GM23248 (cell line): ENCODE measurements around the gene CAMTA1. TPM values are rescaled to one million over a fixed set of nuclear protein-coding genes. Genes with fewer than 3 reads are reported as not detected.

Source experiments
- DNase-seq: peaks from one replicate; pipeline ENCODE4 v3.0.0-alpha.2; 2015
- H2AFZ ChIP-seq: fragments of 200-600 bp; sonication (generic); 2 replicates; pipeline ENCODE4 v1.6.1; 2016; ENCODE audit warnings: antibody characterized with exemption
- H3F3A ChIP-seq: fragments of 200-600 bp; sonication (generic); 2 replicates; pipeline ENCODE4 v1.6.1; 2016; ENCODE audit warnings: mild to moderate bottlenecking, antibody characterized with exemption, mixed run types; ENCODE audit not compliant: insufficient read depth
- H3K27ac ChIP-seq: fragments of 200-600 bp; sonication (generic); 2 replicates; pipeline ENCODE4 v1.5.1; 2016; ENCODE audit warnings: mild to moderate bottlenecking
- H3K27me3 ChIP-seq: fragments of 200-600 bp; sonication (generic); replicated peaks from 2 replicates; pipeline ENCODE4 v1.6.1; 2016; ENCODE audit warnings: mild to moderate bottlenecking; ENCODE audit not compliant: insufficient read depth
- H3K36me3 ChIP-seq: fragments of 200-600 bp; sonication (generic); 2 replicates; pipeline ENCODE4 v1.6.1; 2016; ENCODE audit warnings: low read depth, mild to moderate bottlenecking
- H3K4me1 ChIP-seq: fragments of 200-600 bp; sonication (generic); 2 replicates; pipeline ENCODE4 v1.6.1; 2016; ENCODE audit warnings: mild to moderate bottlenecking; ENCODE audit not compliant: insufficient read depth
- H3K4me2 ChIP-seq: fragments of 200-600 bp; sonication (generic); one replicate; pipeline ENCODE4 v1.6.1; 2016; ENCODE audit warnings: mild to moderate bottlenecking; ENCODE audit not compliant: unreplicated experiment
- H3K4me3 ChIP-seq: fragments of 200-600 bp; sonication (generic); 2 replicates; pipeline ENCODE4 v1.5.1; 2016; ENCODE audit warnings: mild to moderate bottlenecking
- H3K79me2 ChIP-seq: fragments of 200-600 bp; sonication (generic); 2 replicates; pipeline ENCODE4 v1.6.1; 2016; ENCODE audit warnings: mild to moderate bottlenecking; ENCODE audit not compliant: insufficient read depth
- H3K9ac ChIP-seq: fragments of 200-600 bp; sonication (generic); 2 replicates; pipeline ENCODE4 v1.6.1; 2016; ENCODE audit warnings: mild to moderate bottlenecking
- H3K9me2 ChIP-seq: fragments of 200-600 bp; sonication (generic); 2 replicates; pipeline ENCODE4 v1.6.1; 2016; ENCODE audit warnings: mixed run types, mild to moderate bottlenecking, moderate library complexity; ENCODE audit not compliant: insufficient read depth
- H3K9me3 ChIP-seq: fragments of 200-600 bp; sonication (generic); one replicate; pipeline ENCODE4 v1.6.1; 2017; ENCODE audit warnings: low read depth
- H4K20me1 ChIP-seq: fragments of 200-600 bp; sonication (generic); 2 replicates; pipeline ENCODE4 v1.6.0; 2016; ENCODE audit not compliant: insufficient read depth
- EZH2 ChIP-seq: fragments of 200-600 bp; sonication (generic); IDR thresholded peaks from 2 replicates; pipeline ENCODE4 v1.6.1; 2018; ENCODE audit warnings: antibody characterized with exemption, mild to moderate bottlenecking; ENCODE audit not compliant: insufficient read depth, poor library complexity, severe bottlenecking
- EZH2phosphoT487 ChIP-seq: fragments of 200-600 bp; sonication (generic); IDR thresholded peaks from 2 replicates; pipeline ENCODE4 v1.6.1; 2018; ENCODE audit warnings: antibody characterized with exemption, moderate library complexity, mild to moderate bottlenecking, low read depth; ENCODE audit not compliant: insufficient read depth
- WGBS, 2 experiments: methylation state at CpG; one replicate each; pipeline ENCODE4 v1.1.6; 2015 to 2017; ENCODE audit warnings: low lambda C conversion rate in 2 of 2, low coverage in 1 of 2; ENCODE audit errors: missing lambda C conversion rate in 2 of 2; 5-methylcytosine and 5-hydroxymethylcytosine counted together
- in situ Hi-C: fragments of 300-500 bp; cut with MboI; formaldehyde crosslinking; loops from 2 replicates; pipeline ENCODE4 v1.15.0; 2020
- polyA plus RNA-seq: library from polyadenylated mRNA; unstranded; fragments of >200 nt; fragmentation: Nextera tagmentation; extraction: Ambion mirVana; gene quantifications from 2 replicates; pipeline ENCODE4 v1.2.1, GENCODE V29; 2016
- total RNA-seq: library from RNA; depleted of rRNA; stranded (reverse); fragments of >200 nt; shearing (Covaris generic); gene quantifications from 2 replicates; pipeline ENCODE4 v1.2.3, GENCODE V29; 2014

Gene CAMTA1
- total and polyA plus RNA-seq, 2 experiments from 2014 or later: 50.1 to 165 TPM

GRCh38 chr1:7257225-7257624 lies 472.0 kb downstream of the CAMTA1 start:
- TF ChIP-seq EZH2 (no peak), EZH2phosphoT487 (no peak)
- Histone ChIP-seq H3K9me2 (no peaks in the 10 kb centered on the region), H3K9me3 (no peaks in the 10 kb centered on the region), H3K36me3 (no peaks in the 10 kb centered on the region), H3K4me3 (no peak overlapping the region), H3K27ac (no peak overlapping the region), H3K4me2 (no peak overlapping the region), H3K27me3 (no peaks in the 10 kb centered on the region), H3K79me2 (no peaks in the 10 kb centered on the region), H2AFZ (no peak overlapping the region), H3K4me1 (peaks cover 20% of the 10 kb centered on the region), H3F3A (peaks cover 8% of the 10 kb centered on the region), H3K9ac (no peak overlapping the region), H4K20me1 (no peaks in the 10 kb centered on the region)
- 81 to 82% methylated on average over 10 of the region's 10 CpGs for WGBS, 2 experiments
- DNase-seq: no peak
- in situ Hi-C loops: no loop called here

- Histone ChIP-seq H3F3A (no peaks in the 10 kb centered on the region), H3K27me3 (no peaks in the 10 kb centered on the region), H3K36me3 (no peaks in the 10 kb centered on the region), H3K9me3 (no peaks in the 10 kb centered on the region), H3K9me2 (no peaks in the 10 kb centered on the region), H3K79me2 (no peaks in the 10 kb centered on the region), H3K27ac (no peak overlapping the region), H4K20me1 (no peaks in the 10 kb centered on the region), H3K9ac (no peak overlapping the region), H2AFZ (no peak overlapping the region), H3K4me1 (peaks cover 6% of the 10 kb centered on the region; the same call in 1 of the 2 replicates), H3K4me2 (no peak overlapping the region), H3K4me3 (no peak overlapping the region)
- 81 to 86% methylated on average over 19 of the region's 19 CpGs for WGBS, 2 experiments
- in situ Hi-C loops: no loop called here
- TF ChIP-seq EZH2phosphoT487 (no peak), EZH2 (no peak)
- no peak for DNase-seq
Measured at GRCh38 chr1:7258589-7259135, 473.4 kb downstream of the CAMTA1 start.

- no peaks in the 10 kb centered on the region for H3K79me2 ChIP-seq
- H4K20me1 ChIP-seq: no peaks in the 10 kb centered on the region
- DNase-seq: no peak
- no peaks in the 10 kb centered on the region for H3K36me3 ChIP-seq
- H3K4me2 ChIP-seq: no peak overlapping the region
- no peaks in the 10 kb centered on the region for H3K9me2 ChIP-seq
- TF ChIP-seq EZH2phosphoT487 (no peak), EZH2 (no peak)
- no peak overlapping the region for H3K9ac ChIP-seq
- no peaks in the 10 kb centered on the region for H3K27me3 ChIP-seq
- no peak overlapping the region for H3K27ac ChIP-seq
- H3K4me1 ChIP-seq: peaks cover 7% of the 10 kb centered on the region; the same call in 1 of the 2 replicates
- WGBS, 2 experiments: 67 to 70% methylated on average over 5 of the region's 5 CpGs
- no peaks in the 10 kb centered on the region for H3K9me3 ChIP-seq
- no peaks in the 10 kb centered on the region for H3F3A ChIP-seq
- in situ Hi-C loops: no loop called here
- no peak overlapping the region for H2AFZ ChIP-seq
- H3K4me3 ChIP-seq: no peak overlapping the region
Measured at GRCh38 chr1:7259955-7260354, 474.7 kb downstream of the CAMTA1 start.

GRCh38 chr1:7261490-7261889 lies 476.2 kb downstream of the CAMTA1 start:
- Histone ChIP-seq H3K4me2 (no peak overlapping the region), H4K20me1 (no peaks in the 10 kb centered on the region), H3K4me3 (no peak overlapping the region), H3K9ac (no peak overlapping the region), H3K36me3 (no peaks in the 10 kb centered on the region), H3K79me2 (no peaks in the 10 kb centered on the region), H3K9me3 (no peaks in the 10 kb centered on the region), H3K27me3 (no peaks in the 10 kb centered on the region), H2AFZ (no peak overlapping the region), H3F3A (peaks cover 12% of the 10 kb centered on the region; the same call in 1 of the 2 replicates), H3K4me1 (peaks cover 12% of the 10 kb centered on the region), H3K9me2 (no peaks in the 10 kb centered on the region), H3K27ac (no peak overlapping the region)
- in situ Hi-C loops: no loop called here
- 59 to 68% methylated on average over 8 of the region's 8 CpGs for WGBS, 2 experiments
- DNase-seq: no peak
- TF ChIP-seq EZH2phosphoT487 (no peak), EZH2 (no peak)

- Histone ChIP-seq H3K9me3 (no peaks in the 10 kb centered on the region), H3K4me2 (no peak overlapping the region), H3K27me3 (no peaks in the 10 kb centered on the region), H4K20me1 (no peaks in the 10 kb centered on the region), H3K79me2 (no peaks in the 10 kb centered on the region), H3K36me3 (no peaks in the 10 kb centered on the region), H3F3A (peaks cover 12% of the 10 kb centered on the region; the same call in 1 of the 2 replicates), H3K4me1 (peaks cover 12% of the 10 kb centered on the region), H3K9me2 (no peaks in the 10 kb centered on the region), H2AFZ (no peak overlapping the region), H3K27ac (no peak overlapping the region), H3K9ac (no peak overlapping the region), H3K4me3 (no peak overlapping the region)
- in situ Hi-C loops: no loop called here
- TF ChIP-seq EZH2phosphoT487 (no peak), EZH2 (no peak)
- 58 to 62% methylated on average over 6 of the region's 6 CpGs for WGBS, 2 experiments
- no peak for DNase-seq
Measured at GRCh38 chr1:7262611-7263010, 477.4 kb downstream of the CAMTA1 start.
